Stimulated activated CD4-positive, alpha-beta T cell treated with anti-CD3 and anti-CD28 coated beads, Interleukin-1b, Interleukin-23, amount 100 ng/mL, for 1 hour (primary cell): ENCODE results near the gene VGF.
"Not testable (repeated sequence)": the region's sequence is repeated elsewhere in the genome, so short reads cannot be mapped to it uniquely, and the experiment has no call there.

ENCODE experiments used
- DNase-seq, 2 donors: peaks; one replicate each; pipeline ENCODE4 v3.0.0-alpha.2; 2020; ENCODE audit warnings: low read depth in 2 of 2

Gene VGF

GRCh38 chr7:101115215-101115614 is 50.2 kb downstream of the VGF start:
- DNase-seq, result no peak

- no peak for DNase-seq
Measured at GRCh38 chr7:101114492-101114891, 50.9 kb downstream of the VGF start.

GRCh38 chr7:101113836-101114235 is 51.5 kb downstream of the VGF start:
- DNase-seq, result no peak

GRCh38 chr7:101113140-101113539 is 52.2 kb downstream of the VGF start:
- not testable (repeated sequence) for DNase-seq
